Right lobe of liver (tissue), 6 donors: ENCODE results near the gene SMC1B. TPM values are rescaled to one million over a fixed set of nuclear protein-coding genes. Genes with fewer than 3 reads are reported as not detected.
A peak's percentile ranks its signal among the peaks of the same experiment; 100 is the strongest.

Experiments
- ATAC-seq, 4 donors: fragments of 200-7000 bp; cut with Tn5 transposase; one replicate each; pipeline ENCODE4 v1.9.1; 2020; ENCODE audit warnings: mild to moderate bottlenecking in 4 of 4, moderate library complexity in 4 of 4
- DNase-seq, 3 donors: peaks; one replicate each; pipeline ENCODE4 v3.0.0-alpha.2; 2020
- H3K27ac ChIP-seq, 3 donors: fragments of 200-600 bp; one replicate each; pipeline ENCODE4 v1.8.0; 2022
- H3K27me3 ChIP-seq, 2 donors: fragments of 200-600 bp; one replicate each; pipeline ENCODE4 v1.8.0; 2022
- H3K36me3 ChIP-seq, 4 donors: fragments of 200-600 bp; sonication (generic) in 1 of 4; one replicate each; pipeline versions ENCODE4 v1.5.1 to v1.8.0; 2017 to 2022; ENCODE audit warnings: control low read depth in 1 of 4
- H3K4me1 ChIP-seq, 4 donors: fragments of 200-600 bp; sonication (generic) in 1 of 4; one replicate each; pipeline versions ENCODE4 v1.5.1 to v1.8.0; 2017 to 2022; ENCODE audit warnings: control low read depth in 1 of 4
- H3K4me3 ChIP-seq, 3 donors: fragments of 200-600 bp; one replicate each; pipeline ENCODE4 v1.8.0; 2022
- H3K9me3 ChIP-seq, 4 donors: fragments of 200-600 bp; sonication (generic) in 1 of 4; one replicate each; pipeline versions ENCODE4 v1.5.1 to v1.8.0; 2017 to 2022; ENCODE audit warnings: control low read depth in 1 of 4
- POLR2A ChIP-seq: fragments of 450-650 bp; IDR thresholded peaks from one replicate; pipeline ENCODE4 v1.6.1; 2017; ENCODE audit warnings: antibody characterized with exemption, mild to moderate bottlenecking
- WGBS: methylation state at CpG from one replicate; pipeline ENCODE4 v1.1.6; 2018; ENCODE audit warnings: low coverage, low lambda C conversion rate; ENCODE audit not compliant: insufficient coverage; ENCODE audit errors: missing lambda C conversion rate; 5-methylcytosine and 5-hydroxymethylcytosine counted together
- intact Hi-C, 2 donors: fragments of 100-400 bp; cut with DNase I; formaldehyde crosslinking; loops; one replicate each; pipeline versions ENCODE4 v1.11.2 to v1.14.1; 2022
- total RNA-seq, 6 experiments: library from RNA; depleted of rRNA in 2 of 6; stranded (reverse); fragments of >200 nt in 2 of 6; fragmentation: NEBNext Ultra II Directional in 3 of 6; extraction: Animal tissue kit (Norgen Biotek cat#: 25700) in 3 of 6; gene quantifications; one replicate each; pipeline versions ENCODE4 v1.1.0 to v1.2.4, GENCODE V29; 2016 to 2023
- TF ChIP-seq, protein P1 (sequence below), 4 donors: fragments of 200-600 bp in 3 of 4; fragments of 450-650 bp in 1 of 4; IDR thresholded peaks; one replicate each; pipeline versions ENCODE4 v1.5.1 to v1.8.0; 2016 to 2022; ENCODE audit warnings: antibody characterized with exemption in 4 of 4, mild to moderate bottlenecking in 2 of 4
- donor health status: DM: no; HTN: yes; CAD: no.
- donor health status: DM: no; HTN: no; CAD: no.
- donor health status: DM: no; HTN: no; CAD: no.
- donor health status: DM: no; HTN: yes; CAD: no.
- donor health status: DM: no; HTN: yes; CAD: no.

The SMC1B gene
- total RNA-seq, 6 experiments from 2014 or later = not detected

DNA sequence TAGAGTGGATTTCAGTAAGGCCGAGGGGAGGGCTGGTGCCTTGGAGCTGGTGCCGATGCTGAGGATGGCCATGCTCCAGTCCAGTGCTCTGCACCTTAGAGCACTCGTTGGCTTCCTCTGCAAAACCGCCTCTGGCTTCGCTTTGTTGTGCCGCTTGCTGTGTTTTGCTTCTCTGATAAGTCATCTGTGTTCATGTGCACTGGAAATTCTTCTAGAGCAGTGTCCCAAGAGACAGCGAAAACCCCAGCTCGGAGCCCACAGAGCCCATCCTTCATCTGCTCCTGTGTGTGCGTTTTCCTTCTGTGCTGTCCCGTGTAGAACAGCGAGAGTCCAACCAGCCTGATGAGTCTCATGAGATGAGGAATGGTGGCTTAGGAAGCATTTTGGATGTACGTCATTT lies 91.6 kb downstream of the SMC1B start:
- H3K27me3 ChIP-seq = no peaks in the 10 kb centered on the region
- DNase-seq (no peak), ATAC-seq (no peak)
- TF ChIP-seq, protein P1, sequence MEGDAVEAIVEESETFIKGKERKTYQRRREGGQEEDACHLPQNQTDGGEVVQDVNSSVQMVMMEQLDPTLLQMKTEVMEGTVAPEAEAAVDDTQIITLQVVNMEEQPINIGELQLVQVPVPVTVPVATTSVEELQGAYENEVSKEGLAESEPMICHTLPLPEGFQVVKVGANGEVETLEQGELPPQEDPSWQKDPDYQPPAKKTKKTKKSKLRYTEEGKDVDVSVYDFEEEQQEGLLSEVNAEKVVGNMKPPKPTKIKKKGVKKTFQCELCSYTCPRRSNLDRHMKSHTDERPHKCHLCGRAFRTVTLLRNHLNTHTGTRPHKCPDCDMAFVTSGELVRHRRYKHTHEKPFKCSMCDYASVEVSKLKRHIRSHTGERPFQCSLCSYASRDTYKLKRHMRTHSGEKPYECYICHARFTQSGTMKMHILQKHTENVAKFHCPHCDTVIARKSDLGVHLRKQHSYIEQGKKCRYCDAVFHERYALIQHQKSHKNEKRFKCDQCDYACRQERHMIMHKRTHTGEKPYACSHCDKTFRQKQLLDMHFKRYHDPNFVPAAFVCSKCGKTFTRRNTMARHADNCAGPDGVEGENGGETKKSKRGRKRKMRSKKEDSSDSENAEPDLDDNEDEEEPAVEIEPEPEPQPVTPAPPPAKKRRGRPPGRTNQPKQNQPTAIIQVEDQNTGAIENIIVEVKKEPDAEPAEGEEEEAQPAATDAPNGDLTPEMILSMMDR (IDR thresholded peaks at IDR 0.05) = no peak
- TF ChIP-seq POLR2A = no peak
- H3K9me3 ChIP-seq = no peaks in the 10 kb centered on the region
- intact Hi-C loops = no loop called here
- H3K36me3 ChIP-seq = no peaks in the 10 kb centered on the region
- 91% methylated on average over 10 of the region's 12 CpGs for WGBS
- H3K27ac ChIP-seq = no peak overlapping the region
- H3K4me3 ChIP-seq = no peak overlapping the region
- H3K4me1 ChIP-seq = peaks cover 0 to 26% (median 0%) of the 10 kb centered on the region in 4 donors

DNA sequence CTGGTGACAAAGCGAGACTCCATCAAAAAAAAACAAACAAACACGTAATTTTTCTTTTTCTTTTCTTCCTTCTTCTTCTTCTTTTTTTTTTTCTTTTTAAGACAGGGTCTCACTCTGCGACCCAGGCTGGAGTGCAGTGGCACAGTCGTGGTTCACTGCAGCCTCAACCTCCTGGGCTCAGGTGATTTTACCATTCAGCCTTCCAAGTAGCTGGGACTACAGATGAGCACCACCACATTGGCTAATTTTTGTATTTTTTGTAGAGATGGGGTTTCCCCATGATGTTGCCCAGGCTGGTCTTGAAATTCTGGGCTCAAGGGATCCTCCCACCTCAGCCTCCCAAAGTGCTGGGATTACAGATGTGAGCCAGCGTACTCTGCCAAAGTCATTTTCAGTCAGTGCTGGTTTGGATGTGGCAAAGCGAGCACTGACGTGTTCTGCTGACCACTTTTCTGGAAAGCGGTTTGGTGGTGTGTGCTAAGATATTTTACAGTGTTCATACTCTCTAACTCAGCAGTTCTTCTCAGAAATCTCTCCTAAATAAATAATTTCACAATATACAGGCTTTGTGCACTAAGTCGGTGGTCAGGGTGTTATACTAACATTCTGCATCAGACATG lies 92.9 kb downstream of the SMC1B start:
- no peak overlapping the region for H3K27ac ChIP-seq
- peaks cover 0 to 32% (median 0%) of the 10 kb centered on the region in 4 donors for H3K4me1 ChIP-seq
- no peaks in the 10 kb centered on the region for H3K27me3 ChIP-seq
- TF ChIP-seq, protein P1 (IDR thresholded peaks at IDR 0.05) = no peak
- TF ChIP-seq POLR2A = no peak
- WGBS = 66% methylated on average over 9 of the region's 9 CpGs
- no peaks in the 10 kb centered on the region for H3K36me3 ChIP-seq
- no peak overlapping the region for H3K4me3 ChIP-seq
- intact Hi-C loops = no loop called here
- H3K9me3 ChIP-seq = no peaks in the 10 kb centered on the region
- DNase-seq (no peak), ATAC-seq (peak in 1 of 4 donors; percentile 7)

DNA sequence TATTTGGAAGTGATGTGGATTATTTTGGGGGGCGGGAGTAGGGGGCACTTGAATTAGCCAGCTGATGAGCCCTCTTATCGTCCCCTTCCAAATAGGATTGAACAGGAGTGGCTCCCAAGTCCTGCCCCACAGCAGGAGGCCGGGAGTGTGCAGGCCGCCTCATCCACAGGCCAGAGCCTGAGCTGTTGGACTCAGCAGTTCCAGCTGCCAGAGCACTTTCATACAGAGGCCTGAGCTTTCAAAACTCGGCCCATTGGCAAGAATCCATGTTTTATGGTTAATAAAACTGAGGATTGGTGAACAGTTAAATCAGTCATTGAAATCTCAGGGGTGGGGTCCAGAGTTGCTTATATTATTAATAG lies 94.1 kb downstream of the SMC1B start:
- peaks cover 0 to 32% (median 0%) of the 10 kb centered on the region in 4 donors for H3K4me1 ChIP-seq
- H3K27me3 ChIP-seq = no peaks in the 10 kb centered on the region
- H3K4me3 ChIP-seq = no peak overlapping the region
- H3K27ac ChIP-seq = peak overlapping the region; percentile 16 to 63 (median 52)
- ATAC-seq (peak in 1 of 4 donors; percentile 25), DNase-seq (no peak)
- H3K9me3 ChIP-seq = no peaks in the 10 kb centered on the region
- intact Hi-C loops = no loop called here
- TF ChIP-seq, protein P1 (IDR thresholded peaks at IDR 0.05) = no peak
- TF ChIP-seq POLR2A = no peak
- no peaks in the 10 kb centered on the region for H3K36me3 ChIP-seq
- WGBS = 30% methylated on average over 5 of the region's 5 CpGs

DNA sequence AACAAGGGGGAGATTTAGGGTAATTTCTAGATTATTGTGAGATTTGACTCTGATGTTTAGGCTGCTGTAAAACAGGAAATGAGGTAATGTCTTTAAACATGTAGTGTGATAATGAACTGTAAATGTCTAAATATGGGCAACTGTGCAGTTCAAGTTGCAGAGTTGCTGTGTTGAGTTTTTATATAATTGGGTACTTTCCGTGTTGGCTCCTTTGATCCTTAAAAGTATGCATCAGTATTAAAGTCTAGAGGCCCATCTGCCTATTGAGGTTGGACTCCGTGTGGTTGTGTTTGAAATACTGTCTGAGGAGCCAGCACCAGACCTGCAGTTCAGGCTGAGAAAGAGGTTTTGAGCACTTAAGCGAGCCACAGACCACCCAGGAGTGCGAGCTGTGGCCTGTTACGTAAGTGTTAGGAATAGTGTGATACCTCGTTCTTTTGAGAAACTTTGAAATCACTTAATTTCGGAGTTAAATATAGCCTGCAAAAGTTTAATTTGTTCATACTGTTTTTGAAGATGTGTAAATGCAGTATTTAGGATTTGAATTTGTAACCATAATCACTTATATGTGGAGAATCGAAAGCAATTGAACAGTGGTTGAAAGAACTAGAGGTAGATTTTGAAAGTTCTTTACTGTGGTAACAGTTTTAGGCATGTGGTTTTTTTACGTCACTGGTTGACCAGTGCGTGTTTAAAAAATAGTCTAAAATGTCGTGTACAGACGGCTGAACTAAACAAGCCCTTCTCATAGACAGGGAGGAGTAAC lies 94.7 kb downstream of the SMC1B start:
- Histone ChIP-seq H3K4me1 (peaks cover 0 to 32% (median 0%) of the 10 kb centered on the region in 4 donors), H3K36me3 (no peaks in the 10 kb centered on the region), H3K9me3 (no peaks in the 10 kb centered on the region), H3K27ac (peak overlapping the region; percentile 16 to 63 (median 52)), H3K27me3 (no peaks in the 10 kb centered on the region), H3K4me3 (no peak overlapping the region)
- no peak for TF ChIP-seq POLR2A
- TF ChIP-seq, protein P1 (IDR thresholded peaks at IDR 0.05) = no peak
- DNase-seq (no peak), ATAC-seq (peak in 1 of 4 donors; percentile 4)
- intact Hi-C loops = no loop called here
- WGBS = 60% methylated on average over 12 of the region's 12 CpGs
